HG03378 (cell line): ENCODE data around the gene CHRNB1.
"Not testable (repeated sequence)": the region's sequence is repeated elsewhere in the genome, so short reads cannot be mapped to it uniquely, and the experiment has no call there.

ENCODE experiments used
- ATAC-seq: cut with Tn5 transposase; IDR thresholded peaks from one replicate; pipeline ENCODE4 v1.9.1; 2021; ENCODE audit warnings: mild to moderate bottlenecking, moderate library complexity; ENCODE audit not compliant: unreplicated experiment

Gene CHRNB1

DNA sequence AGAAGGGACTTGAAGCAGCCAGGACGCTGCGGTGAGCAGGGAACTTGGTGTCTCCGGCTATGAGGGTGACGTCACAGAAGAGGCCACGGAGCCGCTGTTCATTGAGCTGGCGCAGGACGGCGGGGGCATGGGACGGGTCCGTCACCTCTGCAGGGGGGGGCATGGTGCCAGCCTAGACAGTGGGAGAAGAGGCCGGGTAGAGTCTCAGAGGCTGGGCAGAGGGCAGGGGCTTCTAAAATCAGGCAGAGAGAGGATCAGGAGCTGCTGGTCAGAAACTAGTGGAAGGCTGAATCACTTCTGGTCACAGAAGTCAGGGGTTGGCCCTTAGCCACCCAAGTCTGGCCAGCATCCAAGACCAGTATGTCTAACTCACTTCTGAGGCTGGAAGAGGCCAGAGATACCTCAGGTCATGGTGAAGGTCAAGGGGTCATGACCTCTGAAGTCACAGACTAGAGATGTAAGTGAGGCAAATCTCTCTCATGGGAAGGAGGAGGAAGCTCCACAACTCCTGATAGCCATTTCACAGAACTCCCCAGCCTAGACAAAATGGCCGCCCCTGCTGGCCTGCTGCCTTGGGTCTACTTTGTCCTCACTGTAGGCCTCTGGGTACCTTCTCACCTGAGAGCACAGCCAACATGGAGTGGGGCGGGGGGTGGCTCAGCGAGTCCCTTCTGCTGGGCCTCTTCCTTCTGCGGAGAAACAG is 21.9 kb downstream of the CHRNB1 start:
- ATAC-seq = no peak

DNA sequence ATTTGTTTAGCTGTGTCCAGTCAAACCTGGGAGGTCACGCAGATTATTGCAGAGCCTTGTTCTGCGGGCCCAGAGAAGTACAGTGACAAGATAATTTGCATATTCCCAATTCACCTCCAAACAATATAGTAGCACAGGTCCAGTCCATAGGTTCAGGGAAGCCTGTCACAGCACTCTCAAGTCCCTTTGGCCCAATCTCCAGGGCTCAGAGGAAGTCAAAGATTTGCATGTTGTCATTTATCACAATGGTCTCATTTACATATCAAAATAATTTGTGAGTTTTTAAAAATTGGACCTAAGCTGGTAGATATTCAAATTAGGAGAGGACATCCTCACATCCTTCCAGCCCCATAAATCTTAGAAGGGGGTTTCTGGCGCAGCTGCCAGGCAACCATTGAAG is 22.6 kb downstream of the CHRNB1 start:
- ATAC-seq = no peak

DNA sequence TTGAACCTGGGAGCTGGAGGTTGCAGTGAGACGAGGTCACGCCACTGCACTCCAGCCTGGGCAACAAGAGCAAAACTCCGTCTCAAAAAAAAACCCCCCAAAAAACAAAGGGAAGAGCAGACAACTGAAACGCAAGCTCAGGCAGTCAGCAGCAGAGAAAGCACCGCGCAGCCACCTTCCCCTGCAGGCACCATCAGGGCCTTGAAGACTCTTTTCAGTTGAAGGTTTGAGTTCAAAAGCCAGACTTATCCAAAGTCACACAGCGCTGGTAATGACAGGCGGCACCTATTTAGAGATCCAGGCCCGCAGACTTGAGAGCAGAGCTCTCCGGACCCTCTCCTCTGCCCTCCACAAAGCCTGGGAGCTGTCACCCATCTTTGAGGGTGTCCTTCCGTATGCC is 23.4 kb downstream of the CHRNB1 start:
- no peak for ATAC-seq

DNA sequence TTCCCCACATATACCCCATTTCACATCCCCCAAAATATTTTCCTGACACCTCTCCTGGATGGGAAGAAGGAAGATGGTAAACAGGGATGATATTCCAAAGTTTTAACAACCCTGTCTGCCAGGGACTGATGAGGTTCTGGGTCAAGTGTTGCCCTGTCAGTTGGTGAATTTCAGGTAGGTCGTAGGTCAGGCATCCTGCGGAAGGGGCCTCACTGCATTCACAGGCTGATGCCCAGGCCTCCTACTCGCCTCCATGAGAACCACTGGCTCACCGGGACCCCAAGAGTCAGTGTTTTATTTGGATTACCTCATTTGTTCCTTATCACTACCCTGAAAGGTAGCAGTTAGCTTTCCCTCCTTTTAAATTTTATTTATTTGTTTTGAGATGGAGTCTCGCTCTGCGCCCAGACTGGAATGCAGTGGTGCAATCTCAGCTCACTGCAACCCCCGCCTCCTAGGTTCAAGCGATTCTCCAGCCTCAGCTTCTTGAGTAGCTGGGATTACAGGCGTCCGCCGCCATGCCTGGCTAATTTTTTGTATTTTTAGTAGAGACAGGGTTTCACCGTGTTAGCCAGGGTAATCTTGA is 24.0 kb downstream of the CHRNB1 start:
- ATAC-seq = no peak

DNA sequence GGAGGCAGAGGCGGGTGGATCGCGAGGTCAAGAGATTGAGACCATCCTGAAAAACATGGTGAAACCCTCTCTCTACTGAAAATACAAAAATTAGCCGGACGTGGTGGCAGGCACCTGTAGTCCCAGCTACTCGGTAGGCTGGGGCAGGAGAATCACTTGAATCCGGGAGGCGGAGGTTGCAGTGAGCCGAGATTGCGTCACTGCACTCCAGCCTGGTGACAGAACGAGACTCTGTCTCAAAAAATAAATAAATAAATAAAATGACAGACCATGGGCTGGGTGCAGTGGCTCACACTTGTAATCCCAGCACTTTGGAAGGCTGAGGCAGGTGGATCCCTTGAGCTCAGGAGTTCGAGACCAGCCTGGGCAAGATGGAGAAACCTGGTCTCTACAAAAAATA is 25.0 kb downstream of the CHRNB1 start:
- ATAC-seq = not testable (repeated sequence)

DNA sequence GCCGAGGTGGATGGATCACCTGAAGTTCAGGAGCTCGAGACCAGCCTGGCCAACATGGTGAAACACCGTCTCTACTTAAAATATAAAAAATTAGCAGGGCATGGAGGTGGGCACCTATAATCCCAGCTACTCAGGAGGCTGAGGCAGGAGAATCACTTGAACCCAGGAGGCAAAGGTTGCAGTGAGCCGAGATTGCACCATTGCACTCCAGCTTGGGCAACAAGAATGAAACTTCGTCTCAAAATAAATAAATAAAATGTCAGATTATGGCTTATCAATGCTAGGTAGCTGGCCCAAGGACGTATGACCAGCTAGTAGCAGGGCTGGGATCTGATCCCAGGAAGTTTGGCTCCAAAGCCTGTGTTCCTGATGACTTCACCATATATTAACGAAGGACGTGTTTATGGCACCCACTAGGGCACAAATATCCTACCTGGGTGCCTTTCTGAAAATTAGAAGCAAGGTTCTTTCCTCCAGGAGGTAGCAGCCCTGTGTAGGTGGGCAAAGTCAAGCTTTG is 25.7 kb downstream of the CHRNB1 start:
- not testable (repeated sequence) for ATAC-seq

DNA sequence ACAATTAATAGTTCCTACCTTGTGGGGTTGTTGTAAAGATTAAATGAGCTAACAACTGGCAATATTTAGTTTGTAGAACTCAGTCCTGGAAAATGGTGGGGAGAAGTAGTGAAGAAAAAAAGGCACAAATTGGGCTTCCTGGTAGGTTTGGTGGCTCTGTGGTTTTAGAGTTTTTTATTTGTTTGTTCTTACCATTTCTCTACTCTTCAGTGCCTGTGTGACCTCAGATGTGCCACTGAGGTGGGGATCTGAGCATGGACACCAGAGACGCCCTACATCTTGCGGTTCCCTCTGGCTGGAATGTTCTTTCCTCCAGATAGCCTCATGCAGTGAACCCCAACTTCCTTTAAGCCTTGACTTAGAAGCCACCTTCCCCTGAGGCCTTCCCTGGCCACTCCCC is 26.9 kb downstream of the CHRNB1 start:
- ATAC-seq = no peak

DNA sequence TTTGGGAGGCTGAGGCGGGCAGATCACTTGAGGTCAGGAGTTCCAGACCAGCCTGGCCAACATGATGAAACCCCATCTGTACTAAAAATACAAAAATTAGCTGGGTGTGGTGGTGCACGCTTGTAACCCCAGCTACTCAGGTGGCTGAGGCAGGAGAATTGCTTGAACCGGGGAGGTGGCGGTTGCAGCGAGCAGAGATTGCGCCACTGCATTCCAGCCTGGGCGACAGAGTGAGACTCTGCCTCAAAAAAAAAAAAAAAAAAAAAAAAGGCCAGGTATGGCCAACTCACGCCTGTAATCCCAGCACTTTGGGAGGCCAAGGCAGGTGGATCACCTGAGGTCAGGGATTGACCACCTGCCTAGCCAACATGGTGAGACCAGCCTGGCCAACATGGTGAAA is 29.9 kb downstream of the CHRNB1 start:
- not testable (repeated sequence) for ATAC-seq

DNA sequence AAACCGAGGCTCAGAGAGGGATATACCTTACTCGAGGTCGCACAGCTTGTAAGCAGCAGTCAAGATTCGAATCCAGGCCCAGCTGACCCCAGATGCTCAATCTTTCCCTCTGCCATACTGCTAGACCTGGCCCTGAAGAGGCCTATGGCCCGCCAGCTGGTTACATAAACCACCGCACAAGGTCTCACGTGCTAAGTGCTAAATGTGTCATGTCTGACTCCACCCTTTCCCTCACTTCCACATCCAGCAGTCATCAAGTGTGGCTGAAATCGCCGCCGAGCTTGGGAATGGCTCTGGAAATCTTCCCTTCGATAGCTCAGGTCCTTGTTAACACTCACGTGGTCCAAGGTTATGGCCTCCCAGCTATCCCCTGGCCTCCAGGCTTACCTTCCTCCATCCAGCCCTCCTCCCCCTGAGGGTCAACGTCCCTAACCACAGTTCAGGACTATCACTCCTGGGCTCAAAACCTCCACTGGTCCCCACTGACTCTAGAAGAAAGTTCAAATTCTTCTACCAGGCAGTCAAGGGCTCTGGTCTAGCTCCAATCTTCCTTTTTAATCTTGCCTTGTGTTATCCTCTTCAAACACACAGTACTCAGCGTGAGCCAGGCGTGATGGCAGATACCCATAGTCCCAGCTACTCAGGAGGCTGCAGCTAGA is 31.0 kb downstream of the CHRNB1 start:
- no peak for ATAC-seq

DNA sequence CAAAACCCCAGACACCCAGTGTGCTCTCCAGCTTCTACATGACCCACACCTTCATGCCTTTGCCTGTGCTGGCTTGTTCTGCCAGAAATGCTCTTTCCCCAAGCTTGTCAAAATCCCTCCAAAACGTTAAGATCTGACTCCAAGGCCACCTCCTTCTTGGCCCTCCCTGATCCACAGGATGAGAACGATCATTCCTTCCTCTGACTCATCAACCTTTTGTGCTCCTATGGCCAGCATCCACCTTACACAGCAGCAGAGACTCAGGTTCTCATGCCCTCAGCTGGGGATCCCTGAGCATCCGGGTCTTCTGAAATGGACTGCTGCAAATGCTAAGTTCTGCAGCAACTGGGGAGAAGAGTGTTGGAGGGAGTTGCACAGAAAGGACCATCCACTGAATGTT is 31.6 kb downstream of the CHRNB1 start:
- ATAC-seq = no peak

DNA sequence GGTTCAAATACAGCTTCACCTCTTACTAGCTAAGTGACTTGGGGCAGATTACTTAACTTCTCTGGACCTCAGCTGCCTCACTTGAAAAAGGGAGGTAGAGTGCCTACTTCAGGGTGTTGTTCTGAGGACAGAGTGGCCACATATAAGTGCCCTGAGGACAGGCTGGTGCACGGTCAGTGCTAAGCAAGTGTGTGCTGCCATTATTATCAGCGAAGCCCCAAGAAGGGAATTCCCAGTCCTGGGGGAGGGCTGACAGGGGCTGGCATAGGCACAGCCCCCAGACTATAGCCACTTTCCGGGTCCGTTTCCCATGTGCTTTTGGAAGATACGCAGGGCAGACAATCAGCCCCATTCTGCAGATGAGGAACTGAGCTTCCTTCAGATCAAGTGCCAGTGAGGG is 32.1 kb downstream of the CHRNB1 start:
- no peak for ATAC-seq

DNA sequence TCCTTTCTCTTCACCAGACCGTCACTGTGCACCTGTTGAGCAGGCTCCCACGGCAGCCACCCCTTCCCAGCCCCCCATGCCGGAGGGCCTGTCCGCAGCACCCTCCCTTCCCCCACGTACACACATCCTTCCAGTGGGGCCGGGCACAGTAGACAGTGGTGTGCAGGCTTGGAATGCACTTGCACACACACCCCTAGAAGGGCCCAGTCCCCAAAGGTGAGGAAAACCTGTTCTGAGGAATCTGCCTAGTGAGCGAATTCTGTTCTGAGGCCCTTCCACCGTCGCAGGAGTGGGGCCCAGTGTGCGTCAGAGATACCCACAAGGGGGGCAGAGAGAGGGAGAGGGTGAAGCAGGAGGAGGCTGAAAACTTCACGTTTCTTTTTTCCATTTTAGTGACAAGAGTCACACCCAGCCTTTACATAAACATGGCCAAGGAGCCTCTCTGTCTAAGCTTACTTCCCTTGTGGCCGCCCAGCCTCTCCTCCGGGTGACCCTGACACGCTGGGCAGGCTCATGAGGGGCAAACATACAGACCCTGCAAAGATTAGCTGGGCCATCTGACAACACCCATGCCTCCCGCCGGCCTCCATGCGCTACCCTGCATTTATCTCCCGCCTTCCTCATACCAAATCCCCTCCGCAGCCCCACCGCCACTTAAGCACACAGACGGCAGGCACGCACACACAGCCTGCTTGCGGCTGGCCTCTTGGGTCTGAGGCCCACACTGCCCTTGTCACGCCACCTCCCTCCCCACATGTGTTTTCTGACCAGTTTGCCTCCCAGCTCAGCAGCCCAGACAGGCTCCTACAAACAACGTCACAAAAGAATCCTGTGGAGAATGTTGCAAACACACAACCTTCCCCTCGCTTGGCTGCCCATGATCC is 32.8 kb downstream of the CHRNB1 start:
- ATAC-seq = no peak

DNA sequence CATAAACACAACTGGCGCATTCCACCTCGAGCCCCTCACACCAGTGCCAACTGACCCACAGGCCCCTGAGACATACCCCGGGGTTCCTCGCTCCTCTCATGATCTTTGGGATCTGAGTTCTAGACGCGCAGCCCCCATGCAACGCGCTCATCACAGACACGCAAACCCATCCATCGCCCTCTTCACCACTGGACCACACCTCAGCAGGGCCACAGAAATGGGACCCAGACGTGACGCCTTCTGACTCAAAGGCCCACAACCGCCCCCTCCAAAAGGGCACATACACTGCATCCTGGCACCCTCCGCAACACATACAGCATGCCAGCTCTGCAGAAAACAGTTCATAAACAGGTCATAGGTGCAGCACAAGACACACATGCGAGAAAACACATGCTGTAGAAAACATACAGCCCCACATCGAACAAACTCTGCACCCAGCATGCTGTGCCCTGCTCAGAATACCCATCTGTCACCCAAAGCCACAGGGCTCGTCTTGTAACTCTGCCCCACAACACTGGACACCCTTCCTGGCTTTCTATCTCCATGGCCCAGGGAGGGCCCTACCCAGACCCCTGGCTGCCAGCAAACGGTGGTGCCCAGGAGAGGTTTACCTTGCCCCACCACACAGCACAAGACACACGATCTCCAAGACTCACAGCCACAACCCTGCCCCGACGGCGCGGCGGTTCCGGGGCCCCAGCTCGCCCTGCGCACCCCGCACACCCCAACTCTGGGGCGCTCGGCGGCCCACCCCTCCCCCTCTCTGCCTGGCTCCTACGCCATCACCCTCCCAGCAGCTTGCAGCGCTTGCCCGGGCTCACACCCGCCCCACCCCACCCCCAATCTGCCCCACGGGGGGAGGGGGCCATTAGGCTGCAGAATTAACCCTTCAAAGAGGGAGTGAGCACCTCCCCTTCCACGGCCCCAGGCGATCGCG is 33.7 kb downstream of the CHRNB1 start:
- no peak for ATAC-seq

DNA sequence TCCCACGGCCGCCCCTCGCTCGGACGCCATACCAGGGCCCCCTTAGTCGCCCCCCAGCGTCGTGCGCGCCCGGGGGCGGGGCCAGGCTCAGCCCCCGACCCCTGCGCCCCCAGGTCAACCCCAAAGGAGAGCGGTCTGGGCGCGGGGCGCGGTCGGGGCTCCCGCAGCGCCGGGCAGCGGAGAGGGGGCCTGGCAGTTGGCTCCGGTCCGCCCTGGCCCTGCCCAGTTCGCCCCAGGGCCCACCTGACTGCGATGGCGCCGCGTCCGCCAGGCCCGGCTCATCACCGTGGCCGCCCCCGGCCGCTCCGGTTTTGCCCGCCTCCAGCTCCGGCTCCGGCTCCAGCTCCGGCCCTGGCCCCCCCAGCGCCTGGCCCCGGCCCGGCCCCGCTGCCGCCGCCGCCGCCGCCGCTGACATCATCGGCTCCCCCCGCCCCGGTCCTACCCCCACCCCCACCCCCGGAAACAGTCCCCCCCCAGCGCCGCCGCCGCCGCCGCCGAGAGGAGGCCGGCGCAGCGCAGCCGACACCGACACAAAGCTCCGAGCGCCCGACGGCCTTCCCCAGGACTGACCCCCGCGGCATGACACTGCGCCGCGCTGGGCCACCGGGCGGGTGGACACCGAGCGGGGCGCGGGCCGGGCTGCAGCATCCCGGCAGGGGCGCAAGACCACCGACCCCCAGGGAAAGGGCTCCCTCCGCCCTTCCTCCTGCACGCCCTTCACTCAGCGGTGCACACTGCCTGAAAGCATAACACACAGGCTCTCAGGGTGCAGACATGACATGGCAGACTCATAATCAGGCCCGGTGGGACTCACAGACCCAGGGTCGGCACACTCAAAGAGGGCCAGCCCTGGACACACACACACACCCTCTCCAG is 34.6 kb downstream of the CHRNB1 start, which contains the start of gene ZBTB4:
Gene ZBTB4, minus strand, starts transcription at position 419 of the 876 bp plus-strand sequence. CDS start 12,830 bp downstream, outside the sequence.
- no peak for ATAC-seq

DNA sequence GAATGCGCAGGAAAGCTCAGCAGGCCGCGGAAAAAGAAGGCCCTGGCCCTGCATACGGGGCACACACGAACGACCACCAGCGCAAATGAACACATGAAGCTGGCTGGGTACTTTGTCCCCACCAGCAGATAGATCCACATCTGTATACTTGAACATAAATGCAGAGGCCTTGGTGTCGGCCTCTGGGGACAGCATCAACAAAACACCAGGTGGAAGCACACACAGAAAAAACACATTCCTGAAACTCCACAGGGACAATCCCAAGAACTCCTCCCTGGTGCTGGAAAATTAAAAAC is 35.2 kb downstream of the CHRNB1 start:
- ATAC-seq = no peak

DNA sequence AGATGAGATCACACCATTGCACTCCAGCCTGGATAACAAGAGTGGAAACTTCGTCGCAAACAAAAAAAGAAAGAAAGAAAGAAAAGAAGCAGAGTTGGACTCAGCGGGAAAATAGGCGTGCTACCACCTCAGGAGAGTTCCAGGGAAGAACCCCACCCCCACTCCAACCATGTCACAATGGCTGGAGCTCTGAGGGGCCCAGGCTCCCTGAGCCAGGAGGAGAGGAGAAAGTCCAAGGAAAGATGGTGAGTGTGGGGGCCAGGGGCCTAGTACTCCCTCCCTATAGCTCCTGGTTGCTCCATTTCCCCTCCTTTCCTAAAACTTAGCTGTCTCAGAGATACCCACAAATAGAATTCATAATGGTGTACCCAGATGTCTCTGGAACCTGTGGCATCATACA is 36.4 kb downstream of the CHRNB1 start, which contains the start of gene SLC35G6:
Gene SLC35G6, plus strand, starts transcription at position 172 of the 400 bp plus-strand sequence. Its CDS starts 71 bp downstream, at position 243.
- not testable (repeated sequence) for ATAC-seq

DNA sequence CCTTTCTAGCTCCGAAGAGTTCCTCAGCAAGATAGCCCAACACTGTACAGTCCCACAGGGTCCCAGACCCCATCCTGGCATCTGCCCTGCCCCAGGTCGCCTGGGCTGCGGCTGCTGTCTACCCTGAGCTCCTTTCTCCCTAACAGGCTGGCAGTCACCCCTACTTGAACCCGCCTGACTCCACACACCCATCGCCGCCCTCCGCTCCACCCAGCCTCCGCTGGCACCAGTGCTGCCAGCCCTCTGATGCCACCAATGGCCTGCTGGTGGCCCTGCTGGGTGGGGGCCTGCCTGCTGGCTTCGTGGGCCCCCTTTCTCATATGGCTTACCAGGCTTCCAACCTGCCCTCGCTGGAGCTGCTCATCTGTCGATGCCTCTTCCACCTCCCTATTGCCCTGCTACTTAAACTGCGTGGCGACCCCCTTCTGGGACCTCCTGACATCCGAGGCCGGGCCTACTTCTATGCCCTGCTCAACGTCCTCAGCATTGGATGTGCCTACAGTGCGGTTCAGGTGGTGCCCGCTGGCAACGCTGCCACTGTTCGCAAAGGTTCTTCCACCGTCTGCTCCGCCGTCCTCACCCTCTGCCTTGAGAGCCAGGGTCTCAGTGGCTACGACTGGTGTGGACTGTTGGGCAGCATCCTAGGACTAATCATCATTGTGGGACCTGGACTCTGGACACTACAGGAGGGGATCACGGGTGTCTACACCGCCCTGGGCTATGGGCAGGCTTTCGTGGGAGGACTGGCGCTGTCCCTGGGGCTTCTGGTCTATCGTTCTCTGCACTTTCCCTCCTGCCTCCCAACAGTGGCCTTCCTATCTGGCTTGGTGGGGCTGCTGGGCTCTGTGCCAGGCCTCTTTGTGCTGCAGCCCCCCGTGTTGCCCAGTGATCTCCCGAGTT is 37.2 kb downstream of the CHRNB1 start:
- ATAC-seq = not testable (repeated sequence)

DNA sequence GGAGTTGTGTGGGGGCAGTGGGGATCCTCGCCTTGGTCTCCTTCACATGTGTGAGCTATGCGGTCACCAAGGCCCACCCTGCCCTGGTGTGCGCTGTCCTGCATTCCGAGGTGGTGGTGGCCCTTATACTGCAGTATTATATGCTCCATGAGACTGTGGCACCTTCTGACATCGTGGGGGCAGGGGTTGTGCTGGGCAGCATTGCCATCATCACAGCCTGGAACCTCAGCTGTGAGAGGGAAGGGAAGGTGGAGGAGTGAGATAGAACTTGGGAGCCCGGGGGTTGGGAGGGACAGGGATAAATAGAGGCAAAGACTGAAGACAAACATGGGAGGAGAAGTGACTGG is 37.9 kb downstream of the CHRNB1 start:
- not testable (repeated sequence) for ATAC-seq
